ENCODE data around the gene MUC6. TPM values are rescaled to one million over a fixed set of nuclear protein-coding genes. Genes with fewer than 3 reads are reported as not detected.

MUC6 gene
- polyA plus RNA-seq, 3 donors, result 14.8 to 31.8 (median 17.0) TPM

GRCh38 chr11:1015826-1016545, 20.5 kb downstream of the MUC6 start:
- no peak for DNase-seq (ENCODE audit: extremely low read depth in 1 of 11, low read depth in 9 of 11, low spot score in 4 of 11)

GRCh38 chr11:1015064-1015463, 21.5 kb downstream of the MUC6 start:
- DNase-seq (ENCODE audit: extremely low read depth in 1 of 11, low read depth in 9 of 11, low spot score in 4 of 11), result no peak

GRCh38 chr11:1014276-1014675, 22.2 kb downstream of the MUC6 start:
- no peak for DNase-seq (ENCODE audit: extremely low read depth in 1 of 11, low read depth in 9 of 11, low spot score in 4 of 11)

GRCh38 chr11:1013631-1013935, 22.9 kb downstream of the MUC6 start:
- DNase-seq (ENCODE audit: extremely low read depth in 1 of 11, low read depth in 9 of 11, low spot score in 4 of 11), result no peak

- no peak for DNase-seq (ENCODE audit: extremely low read depth in 1 of 11, low read depth in 9 of 11, low spot score in 4 of 11)
These were observed 23.5 kb downstream of the MUC6 start for GRCh38 chr11:1012740-1013630.

GRCh38 chr11:1012291-1012690, 24.2 kb downstream of the MUC6 start:
- DNase-seq (ENCODE audit: extremely low read depth in 1 of 11, low read depth in 9 of 11, low spot score in 4 of 11), result no peak

GRCh38 chr11:1011320-1011698, 25.2 kb downstream of the MUC6 start:
- no peak for DNase-seq (ENCODE audit: extremely low read depth in 1 of 11, low read depth in 9 of 11, low spot score in 4 of 11)

GRCh38 chr11:1010551-1011319, 25.8 kb downstream of the MUC6 start:
- DNase-seq (ENCODE audit: extremely low read depth in 1 of 11, low read depth in 9 of 11, low spot score in 4 of 11), result no peak

GRCh38 chr11:1009991-1010390, 26.5 kb downstream of the MUC6 start:
- no peak for DNase-seq (ENCODE audit: extremely low read depth in 1 of 11, low read depth in 9 of 11, low spot score in 4 of 11)

- no peak for DNase-seq (ENCODE audit: extremely low read depth in 1 of 11, low read depth in 9 of 11, low spot score in 4 of 11)
These were observed 27.1 kb downstream of the MUC6 start for GRCh38 chr11:1009371-1009770.

- no peak for DNase-seq (ENCODE audit: extremely low read depth in 1 of 11, low read depth in 9 of 11, low spot score in 4 of 11)
These were observed 27.7 kb downstream of the MUC6 start for GRCh38 chr11:1008803-1009145.

- no peak for DNase-seq (ENCODE audit: extremely low read depth in 1 of 11, low read depth in 9 of 11, low spot score in 4 of 11)
These were observed 28.3 kb downstream of the MUC6 start for GRCh38 chr11:1008001-1008802.

- DNase-seq (ENCODE audit: extremely low read depth in 1 of 11, low read depth in 9 of 11, low spot score in 4 of 11), result no peak
These were observed 29.2 kb downstream of the MUC6 start for GRCh38 chr11:1007279-1007678.

- DNase-seq (ENCODE audit: extremely low read depth in 1 of 11, low read depth in 9 of 11, low spot score in 4 of 11), result peak in 2 of 11 donors; percentile 41 to 62
These were observed 29.8 kb downstream of the MUC6 start for GRCh38 chr11:1006762-1007161.

GRCh38 chr11:1005928-1006327, 30.6 kb downstream of the MUC6 start:
- no peak for DNase-seq (ENCODE audit: extremely low read depth in 1 of 11, low read depth in 9 of 11, low spot score in 4 of 11)

- no peak for DNase-seq (ENCODE audit: extremely low read depth in 1 of 11, low read depth in 9 of 11, low spot score in 4 of 11)
These were observed 33.4 kb downstream of the MUC6 start for GRCh38 chr11:1003159-1003558.

GRCh38 chr11:1002406-1002984, 34.0 kb downstream of the MUC6 start:
- no peak for DNase-seq (ENCODE audit: extremely low read depth in 1 of 11, low read depth in 9 of 11, low spot score in 4 of 11)

- no peak for DNase-seq (ENCODE audit: extremely low read depth in 1 of 11, low read depth in 9 of 11, low spot score in 4 of 11)
These were observed 34.7 kb downstream of the MUC6 start for GRCh38 chr11:1001617-1002405.
